Activated B cell treated with CpG ODN at 0.5 μM for 24 hours (primary cell): ENCODE measurements around the gene SCUBE1. TPM values are rescaled to one million over a fixed set of nuclear protein-coding genes. Genes with fewer than 3 reads are reported as not detected.

ENCODE experiments used
- ATAC-seq: fragments of 200-7000 bp; cut with Tn5 transposase; one replicate; pipeline ENCODE4 v1.10.0; 2021; ENCODE audit warnings: low read depth, mild to moderate bottlenecking, moderate library complexity
- CTCF ChIA-PET: fragments of 350-600 bp; sonication (Branson Sonifier 250); formaldehyde crosslinking; loops from one replicate; lab custom pipeline; 2021; ENCODE audit warnings: antibody characterized with exemption; lab: Charles Lee
- POLR2A ChIA-PET: fragments of 350-600 bp; sonication (Branson Sonifier 250); formaldehyde crosslinking; loops from one replicate; lab custom pipeline; 2021; ENCODE audit warnings: antibody characterized with exemption; lab: Charles Lee
- DNase-seq: peaks from one replicate; pipeline ENCODE4 v3.0.0; 2022
- H3K27ac Mint-ChIP-seq: one replicate; pipeline ENCODE4 v1.8.0; 2020; ENCODE audit warnings: mixed read lengths
- H3K27me3 Mint-ChIP-seq: one replicate; pipeline ENCODE4 v1.8.0; 2021; ENCODE audit warnings: mixed read lengths
- H3K36me3 Mint-ChIP-seq: one replicate; pipeline ENCODE4 v1.8.0; 2021; ENCODE audit warnings: low read depth, mixed read lengths
- H3K4me1 Mint-ChIP-seq: one replicate; pipeline ENCODE4 v1.8.0; 2021; ENCODE audit warnings: mixed read lengths
- H3K4me3 Mint-ChIP-seq: one replicate; pipeline ENCODE4 v1.8.0; 2020; ENCODE audit warnings: mild to moderate bottlenecking, mixed read lengths
- H3K9me3 Mint-ChIP-seq: one replicate; pipeline ENCODE4 v1.8.0; 2020; ENCODE audit warnings: mixed read lengths
- CTCF ChIP-seq: fragments of 200-600 bp; IDR thresholded peaks from one replicate; pipeline ENCODE4 v1.8.0; 2022; ENCODE audit warnings: antibody characterized with exemption, mild to moderate bottlenecking
- intact Hi-C: fragments of 100-400 bp; cut with micrococcal nuclease; formaldehyde crosslinking; loops from one replicate; pipeline ENCODE4 v1.15.1; 2024
- total RNA-seq: library from RNA; stranded (reverse); gene quantifications from 2 replicates; pipeline ENCODE4 v1.2.3, GENCODE V29; 2022

SCUBE1 gene
- total RNA-seq, 1 donor from 2014 or later = not detected

DNA sequence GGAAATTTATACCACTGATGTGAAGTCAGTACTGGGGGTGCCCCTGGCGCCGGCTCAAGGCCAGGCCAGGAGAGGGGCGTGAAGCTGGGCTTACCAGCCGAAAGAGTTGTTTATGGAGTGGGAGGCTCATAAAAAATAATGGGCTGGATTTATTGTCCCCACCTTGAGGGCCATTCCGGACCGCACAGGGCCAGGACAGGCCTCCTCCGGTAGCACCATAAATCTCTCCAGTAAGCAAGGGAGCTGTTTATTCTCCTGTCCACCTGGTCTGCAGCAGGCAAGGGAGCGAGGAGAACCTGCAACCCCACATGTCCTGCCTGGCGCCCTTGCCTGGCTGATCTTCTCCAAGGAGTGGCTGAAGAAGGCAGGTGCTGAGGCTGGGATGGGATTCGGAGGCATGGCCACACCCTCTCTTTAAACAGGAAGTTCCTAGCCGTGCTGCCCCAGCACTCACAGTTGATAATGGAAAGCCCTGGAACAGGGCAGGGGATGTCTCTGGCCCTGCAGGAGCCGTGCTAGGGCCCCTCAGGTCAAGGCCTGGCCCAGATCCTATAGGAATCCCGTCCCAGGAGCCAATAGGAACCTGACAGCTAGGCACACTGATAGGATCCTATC is 65.1 kb downstream of the SCUBE1 start:
- H3K36me3 Mint-ChIP-seq = no peaks in the 10 kb centered on the region
- no peak overlapping the region for H3K4me3 Mint-ChIP-seq
- no peaks in the 10 kb centered on the region for H3K4me1 Mint-ChIP-seq
- DNase-seq (no peak), ATAC-seq (no peak)
- intact Hi-C loops = no loop called here
- CTCF ChIA-PET = no interaction called here
- no peak overlapping the region for H3K27ac Mint-ChIP-seq
- no peak for TF ChIP-seq CTCF
- H3K27me3 Mint-ChIP-seq = peaks cover 13% of the 10 kb centered on the region
- no peaks in the 10 kb centered on the region for H3K9me3 Mint-ChIP-seq
- POLR2A ChIA-PET = no interaction called here

- DNase-seq (no peak), ATAC-seq (no peak)
- H3K9me3 Mint-ChIP-seq = no peaks in the 10 kb centered on the region
- CTCF ChIA-PET = no interaction called here
- no peaks in the 10 kb centered on the region for H3K4me1 Mint-ChIP-seq
- no peak overlapping the region for H3K27ac Mint-ChIP-seq
- no peak overlapping the region for H3K4me3 Mint-ChIP-seq
- intact Hi-C loops = no loop called here
- POLR2A ChIA-PET = no interaction called here
- H3K27me3 Mint-ChIP-seq = peaks cover 9% of the 10 kb centered on the region
- no peaks in the 10 kb centered on the region for H3K36me3 Mint-ChIP-seq
- TF ChIP-seq CTCF = no peak
These were observed 66.1 kb downstream of the SCUBE1 start for GRCh38 chr22:43277091-43277490.

GRCh38 chr22:43276321-43276720 is 66.9 kb downstream of the SCUBE1 start:
- Mint-ChIP-seq H3K4me1 (no peaks in the 10 kb centered on the region), H3K9me3 (no peaks in the 10 kb centered on the region)
- CTCF ChIA-PET = no interaction called here

GRCh38 chr22:43275545-43276317 is 67.4 kb downstream of the SCUBE1 start:
- ChIA-PET POLR2A (no interaction called here), CTCF (interaction anchor here (3.3 kb wide), 1 partner anchor 70 kb away, joined by 17 read pairs; no protein-coding TSS in a partner anchor)
- H3K27me3 Mint-ChIP-seq = peaks cover 7% of the 10 kb centered on the region
- no peaks in the 10 kb centered on the region for H3K36me3 Mint-ChIP-seq
- no peak for DNase-seq
- intact Hi-C loops = no loop called here
- H3K9me3 Mint-ChIP-seq = no peaks in the 10 kb centered on the region
- H3K27ac Mint-ChIP-seq = no peak overlapping the region
- H3K4me1 Mint-ChIP-seq = no peaks in the 10 kb centered on the region
- no peak overlapping the region for H3K4me3 Mint-ChIP-seq
- no peak for TF ChIP-seq CTCF
- no peak for ATAC-seq

More at GRCh38 chr22:43276321-43276720, 66.9 kb downstream of the SCUBE1 start:
- no peaks in the 10 kb centered on the region for H3K36me3 Mint-ChIP-seq
- ATAC-seq (no peak), DNase-seq (no peak)
- intact Hi-C loops = no loop called here
- POLR2A ChIA-PET = no interaction called here
- H3K27me3 Mint-ChIP-seq = peaks cover 4% of the 10 kb centered on the region
- no peak overlapping the region for H3K27ac Mint-ChIP-seq
- no peak for TF ChIP-seq CTCF
- H3K4me3 Mint-ChIP-seq = no peak overlapping the region

DNA sequence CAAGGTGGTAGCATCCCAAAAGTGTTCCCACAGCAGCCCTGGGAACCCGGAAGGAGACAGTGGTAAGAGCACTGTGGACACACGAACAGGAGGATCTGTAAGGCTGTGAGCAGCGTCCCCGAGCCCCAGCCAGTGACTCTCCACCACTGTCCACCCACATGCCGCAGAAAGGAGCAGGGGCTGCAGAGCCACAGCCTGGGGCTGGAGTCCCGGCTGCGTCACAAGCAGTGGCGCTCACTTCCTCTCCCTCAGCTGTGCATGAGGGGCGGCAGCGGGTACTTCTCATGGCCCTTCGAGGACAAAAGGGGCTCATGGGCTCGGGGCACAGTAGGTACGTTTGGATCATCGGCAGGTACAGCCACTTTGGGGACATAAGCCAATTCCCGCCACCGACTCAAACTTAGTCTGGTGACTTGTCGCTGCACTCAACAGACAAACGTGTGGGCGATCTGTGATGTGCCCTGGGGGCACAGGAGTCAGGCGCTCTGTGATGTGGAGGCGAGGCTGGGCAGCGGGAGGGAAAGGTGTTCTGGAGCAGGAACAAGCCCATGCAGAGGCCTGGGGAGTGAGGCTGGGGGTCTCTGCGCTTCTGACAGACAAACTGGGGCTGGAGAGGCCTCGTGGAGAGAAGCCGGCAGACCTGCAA is 68.5 kb downstream of the SCUBE1 start:
- POLR2A ChIA-PET = no interaction called here
- Mint-ChIP-seq H3K4me1 (no peaks in the 10 kb centered on the region), H3K27me3 (peaks cover 7% of the 10 kb centered on the region), H3K4me3 (no peak overlapping the region), H3K9me3 (no peaks in the 10 kb centered on the region), H3K27ac (no peak overlapping the region), H3K36me3 (no peaks in the 10 kb centered on the region)
- no peak for TF ChIP-seq CTCF
- DNase-seq = no peak
- intact Hi-C loops = loop anchor here (1.0 kb wide), 2 partner anchors 72 to 111 kb away; no protein-coding TSS in a partner anchor
- CTCF ChIA-PET = interaction anchor here (1.4 to 3.3 kb wide), 2 partner anchors 13 to 71 kb away, joined by 3 to 17 read pairs; no protein-coding TSS in a partner anchor
- no peak for ATAC-seq
